Jurkat, Clone E6-1 (cell line): Measurements from ENCODE around the gene TRIM5.
"Not testable (repeated sequence)": the region's sequence is repeated elsewhere in the genome, so short reads cannot be mapped to it uniquely, and the experiment has no call there.

Experiments
- DNase-seq: peaks from one replicate; pipeline ENCODE4 v3.0.0-alpha.2; 2011; ENCODE audit warnings: low read depth, low spot score
- H3K4me3 ChIP-seq: 2 replicates; pipeline ENCODE4 v1.5.1; 2011; ENCODE audit warnings: mild to moderate bottlenecking, low read length, control low read depth, moderate library complexity

TRIM5 gene

DNA sequence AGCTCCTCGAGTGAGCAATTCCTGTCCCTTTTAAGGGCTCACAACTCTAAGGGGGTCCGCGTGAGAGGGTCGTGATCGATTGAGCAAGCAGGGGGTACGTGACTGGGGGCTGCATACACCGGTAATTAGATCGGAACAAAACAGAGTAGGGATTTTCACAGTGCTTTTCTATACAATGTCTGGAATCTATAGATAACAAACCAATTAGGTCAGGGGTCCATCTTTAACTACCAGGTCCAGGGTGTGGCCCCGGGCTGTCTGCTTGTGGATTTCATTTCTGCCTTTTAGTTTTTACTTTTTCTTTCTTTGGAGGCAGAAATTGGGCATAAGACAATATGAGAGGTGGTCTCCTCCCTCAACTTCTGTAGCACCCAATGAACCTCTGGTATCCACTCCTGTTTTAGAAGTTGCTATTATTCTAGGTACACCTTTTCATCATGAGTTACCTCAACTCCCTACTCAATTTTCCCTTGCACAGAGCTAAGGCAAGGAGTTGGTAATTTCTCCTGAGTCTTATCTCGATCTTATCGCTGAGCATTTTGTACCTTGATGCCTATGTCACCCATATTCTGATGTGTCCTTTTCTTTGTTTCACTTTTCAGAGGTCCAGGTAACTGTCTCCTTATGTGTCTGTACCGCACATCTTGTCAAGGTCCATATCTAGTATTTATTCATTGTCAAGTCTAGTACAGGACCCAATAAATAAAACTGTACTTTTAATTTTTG, 6.5 kb upstream of the TRIM5 start:
- H3K4me3 ChIP-seq, result not testable (repeated sequence)

DNA sequence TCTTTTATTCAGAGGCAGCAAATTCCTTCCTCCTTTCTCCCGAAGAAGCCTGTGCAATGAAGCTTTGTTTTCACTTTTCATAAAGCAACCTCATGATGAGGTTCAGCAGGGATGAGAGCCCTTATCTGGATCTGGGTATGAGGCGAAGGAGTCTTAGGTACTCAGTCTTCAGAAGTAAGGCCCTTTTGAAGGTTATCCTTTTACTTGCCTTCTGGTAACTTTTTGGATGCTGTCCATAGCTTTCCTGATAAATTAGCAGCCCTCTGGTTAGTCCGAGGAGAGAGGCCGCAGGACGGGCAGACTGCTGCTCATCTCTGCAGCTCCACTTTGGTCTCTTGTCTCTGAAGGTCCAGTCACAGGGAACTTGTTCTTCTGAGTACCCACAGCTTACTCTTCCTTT, 5.9 kb upstream of the TRIM5 start:
- no peak overlapping the region for H3K4me3 ChIP-seq
- DNase-seq, result no peak

More for the DNA sequence above, 6.5 kb upstream of the TRIM5 start:
- DNase-seq, result not testable (repeated sequence)

DNA sequence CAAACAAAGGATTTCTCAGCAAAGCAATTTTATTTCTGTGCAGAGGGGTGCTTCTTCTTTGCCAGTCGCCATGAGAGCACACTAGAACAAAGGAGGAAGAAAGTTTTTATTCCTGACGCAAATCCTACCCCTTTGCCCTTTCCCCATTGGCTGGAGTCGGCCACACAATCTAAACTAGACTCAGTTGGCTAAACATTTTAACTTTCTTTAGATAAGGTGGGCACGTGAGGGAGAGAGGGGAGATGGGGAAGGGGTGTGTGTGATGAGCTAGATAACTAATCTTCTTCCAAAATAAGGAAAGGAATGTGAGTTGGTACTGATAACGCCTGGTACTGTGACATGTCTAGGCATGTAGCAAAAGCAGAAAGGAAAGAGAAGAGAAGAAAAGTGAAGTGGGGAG, 5.3 kb upstream of the TRIM5 start:
- no peak overlapping the region for H3K4me3 ChIP-seq
- DNase-seq, result no peak

DNA sequence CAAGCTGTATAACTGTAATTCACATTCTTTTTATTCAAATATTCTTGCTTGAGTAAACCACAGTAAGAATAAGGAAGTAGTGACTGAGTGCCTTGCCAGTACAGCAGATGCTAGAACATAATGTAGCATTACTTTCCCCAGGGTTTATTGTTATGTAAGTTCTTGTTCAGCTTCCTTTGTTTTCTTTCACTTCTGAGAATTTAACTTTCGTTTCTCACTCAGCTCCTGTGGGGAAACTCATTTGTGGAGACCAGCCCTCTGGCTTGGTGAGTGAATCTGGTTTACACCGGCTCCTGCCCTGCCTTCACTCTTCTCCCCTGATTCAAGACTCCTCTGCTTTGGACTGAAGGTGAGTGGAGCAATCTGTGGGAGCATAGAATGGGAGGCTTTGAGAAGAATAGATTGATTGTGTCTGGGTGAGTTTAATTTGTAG, 4.7 kb upstream of the TRIM5 start, which contains the start of gene TRIM22:
Gene TRIM22 (plus strand): TSS at position 240 of the 433 bp plus-strand sequence. CDS start 6,443 bp downstream, outside the sequence.
- H3K4me3 ChIP-seq, result no peak within 1 kb of the TSS
- no peak for DNase-seq

DNA sequence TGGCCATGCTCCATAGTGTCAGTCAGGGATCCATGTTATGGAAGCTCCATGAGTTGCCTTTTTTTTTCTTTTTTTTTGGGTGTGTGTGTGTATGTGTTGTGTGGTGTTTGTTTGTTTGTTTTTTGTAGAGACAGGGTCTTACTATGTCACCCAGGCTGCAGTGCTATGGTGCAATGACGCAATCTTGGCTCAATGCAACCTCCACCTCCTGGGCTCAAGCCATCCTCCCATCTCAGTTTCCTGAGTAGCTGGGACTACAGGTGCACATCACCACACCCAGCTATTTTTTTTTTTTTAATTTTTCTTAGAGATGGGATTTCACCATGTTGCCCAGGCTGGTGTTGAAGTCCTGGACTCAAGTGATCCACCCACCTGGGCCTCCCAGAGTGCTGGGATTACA, 3.6 kb upstream of the TRIM5 start:
- no peak overlapping the region for H3K4me3 ChIP-seq
- no peak for DNase-seq

DNA sequence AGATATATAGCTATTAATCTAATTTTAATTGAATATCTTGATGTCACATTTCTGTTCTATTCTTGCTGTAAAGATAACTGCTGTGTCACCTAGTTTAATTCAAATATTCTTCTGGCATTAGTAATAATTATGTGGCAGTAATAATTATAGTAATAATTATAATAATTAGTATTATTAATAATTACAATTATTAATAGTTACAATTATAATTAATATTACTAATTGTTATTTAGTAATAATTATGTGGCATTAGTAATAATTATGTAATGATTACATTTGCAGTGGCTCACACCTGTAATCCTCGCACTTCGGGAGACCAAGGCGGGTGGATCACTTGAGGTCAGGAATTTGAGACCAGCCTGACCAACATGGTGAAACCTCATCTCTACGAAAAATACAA, 1.6 kb upstream of the TRIM5 start:
- no peak overlapping the region for H3K4me3 ChIP-seq
- no peak for DNase-seq

DNA sequence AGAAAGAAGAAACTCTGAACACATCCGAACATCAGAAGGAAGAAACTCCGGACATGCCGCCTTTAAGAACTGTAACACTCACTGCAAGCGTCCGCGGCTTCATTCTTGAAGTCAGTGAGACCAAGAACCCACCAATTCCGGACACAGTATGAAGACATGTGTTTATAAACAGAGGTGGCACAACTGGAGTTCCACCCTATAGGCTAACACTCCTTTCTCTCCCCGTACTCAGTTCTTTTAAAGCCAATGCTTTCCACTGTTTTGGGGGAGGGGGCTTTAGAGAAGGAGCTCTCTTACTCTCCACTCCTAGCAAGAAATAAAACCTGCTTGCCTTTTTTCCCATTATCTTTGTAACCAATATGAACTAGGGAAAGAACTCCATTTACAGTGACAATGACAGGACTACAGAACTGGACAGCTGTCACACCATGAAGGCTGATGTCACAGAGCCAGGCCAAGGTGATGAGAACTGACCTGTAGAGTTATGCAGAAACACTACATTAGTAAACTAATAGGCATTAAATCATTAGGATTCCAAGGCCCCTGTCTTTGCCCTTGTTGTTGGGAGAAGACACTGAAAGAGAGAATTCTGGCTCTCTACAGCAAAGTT, 733 bp downstream of the TRIM5 start:
- DNase-seq, result no peak
- H3K4me3 ChIP-seq, result peak overlapping the region; percentile 80

DNA sequence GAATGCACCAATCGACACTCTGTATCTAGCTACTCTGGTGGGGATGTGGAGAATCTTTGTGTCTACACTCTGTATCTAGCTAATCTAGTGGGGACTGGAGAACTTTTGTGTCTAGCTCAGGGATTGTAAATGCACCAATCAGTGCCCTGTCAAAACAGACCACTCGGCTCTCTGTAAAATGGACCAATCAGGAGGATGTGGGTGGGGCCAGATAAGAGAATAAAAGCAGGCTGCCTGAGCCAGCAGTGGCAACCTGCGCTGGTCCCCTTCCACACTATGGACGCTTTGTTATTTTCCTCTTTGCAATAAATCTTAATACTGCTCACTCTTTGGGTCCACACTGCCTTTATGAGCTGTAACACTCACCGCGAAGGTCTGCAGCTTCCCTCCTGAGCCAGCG, 1.3 kb downstream of the TRIM5 start:
- not testable (repeated sequence) for DNase-seq, H3K4me3 ChIP-seq

DNA sequence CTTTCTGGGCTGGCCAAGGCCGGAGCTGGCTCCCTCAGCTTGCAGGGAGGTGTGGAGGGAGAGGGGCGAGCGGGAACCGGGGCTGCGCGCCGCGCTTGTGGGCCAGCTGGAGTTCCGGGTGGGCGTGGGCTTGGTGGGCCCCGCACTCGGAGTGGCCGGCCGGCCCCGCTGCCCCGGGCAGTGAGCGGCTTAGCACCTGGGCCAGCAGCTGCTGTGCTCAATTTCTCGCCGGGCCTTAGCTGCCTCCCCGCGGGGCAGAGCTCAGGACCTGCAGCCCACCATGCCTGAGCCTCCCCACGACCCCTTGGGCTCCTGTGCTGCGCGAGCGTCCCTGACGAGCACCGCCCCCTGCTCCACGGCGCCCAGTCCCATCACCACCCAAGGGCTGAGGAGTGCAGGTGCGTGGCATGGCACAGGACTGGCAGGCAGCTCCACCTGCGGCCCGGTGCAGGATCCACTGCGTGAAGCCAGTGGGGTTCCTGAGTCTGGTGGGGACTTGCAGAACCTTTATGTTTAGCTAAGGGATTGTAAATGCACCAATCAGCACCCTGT, 1.9 kb downstream of the TRIM5 start:
- H3K4me3 ChIP-seq, DNase-seq: not testable (repeated sequence)

DNA sequence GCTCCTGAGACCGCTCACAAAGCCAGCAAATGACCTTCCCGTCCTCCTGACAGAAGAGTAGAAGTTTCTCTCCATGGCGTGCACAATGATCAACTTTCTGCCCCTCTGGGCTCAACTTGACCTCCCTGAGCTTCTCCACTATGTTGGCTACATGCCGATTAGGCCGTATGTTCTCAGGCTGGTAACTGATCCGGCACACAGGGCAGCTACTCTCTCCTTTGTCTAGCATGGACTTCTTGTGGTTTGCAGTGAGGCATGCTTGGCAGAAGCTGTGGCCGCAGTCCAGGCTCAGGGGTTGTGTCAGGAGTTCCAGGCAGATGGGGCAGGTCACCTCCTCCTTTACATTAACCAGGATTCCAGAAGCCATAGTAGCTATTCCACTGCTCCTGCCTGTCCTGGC, 5.1 kb downstream of the TRIM5 start:
- no peak for DNase-seq
- H3K4me3 ChIP-seq, result no peak overlapping the region

DNA sequence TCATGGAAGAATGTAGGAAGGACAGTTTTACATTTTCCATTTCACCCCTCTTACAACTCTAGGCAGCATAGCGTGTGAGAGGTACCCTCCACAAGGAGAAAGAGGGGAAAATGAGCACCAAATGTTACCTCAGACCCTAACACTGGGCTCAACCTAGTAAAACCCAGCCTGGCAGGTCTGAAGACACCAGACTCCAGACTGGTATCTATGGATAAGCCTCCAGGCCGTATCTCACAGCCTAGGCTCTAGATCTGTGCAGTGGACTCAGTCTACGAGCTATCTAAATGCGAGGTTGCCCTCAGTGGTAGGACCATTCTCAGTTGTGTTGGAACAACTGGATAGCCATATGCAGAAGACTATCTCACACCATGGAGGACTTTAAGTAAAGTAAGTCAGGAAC, 10.5 kb downstream of the TRIM5 start:
- no peak for DNase-seq
- H3K4me3 ChIP-seq, result no peak overlapping the region

DNA sequence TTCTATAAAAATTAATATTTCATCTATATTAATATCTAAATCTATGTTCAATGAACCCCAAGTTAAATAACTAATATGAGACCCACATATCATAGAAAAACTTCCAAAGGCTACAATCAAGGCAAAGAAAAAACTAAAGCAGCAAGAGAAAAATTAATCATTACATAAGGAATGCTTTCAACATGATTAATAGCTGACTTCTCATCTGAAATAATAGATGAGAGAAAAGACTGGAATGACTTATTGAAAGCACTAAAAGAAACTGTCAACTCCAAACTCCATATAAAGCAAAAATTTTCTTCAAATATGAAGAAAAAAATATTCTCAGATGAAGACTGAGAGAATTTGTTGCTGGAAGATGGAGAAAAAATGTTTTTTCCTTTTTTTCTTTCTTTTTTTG, 13.0 kb downstream of the TRIM5 start:
- no peak overlapping the region for H3K4me3 ChIP-seq
- no peak for DNase-seq

DNA sequence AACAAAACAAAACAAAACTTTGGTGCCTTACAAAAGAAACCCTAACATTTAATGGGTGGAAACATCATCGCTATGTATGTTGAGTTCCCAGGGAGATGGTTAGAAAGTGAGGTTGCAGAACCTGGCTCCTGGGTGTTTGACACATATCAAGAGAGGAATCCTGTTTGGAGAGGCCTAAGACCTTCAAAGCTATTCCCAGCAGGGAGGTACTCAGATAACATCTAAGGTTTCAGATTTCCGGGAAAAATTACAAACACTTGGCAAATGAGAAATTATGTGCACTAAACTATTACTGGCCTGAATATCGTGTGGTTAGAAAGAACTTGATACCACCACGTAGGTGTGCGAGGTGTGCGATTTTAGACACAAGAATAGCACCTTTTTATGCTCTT, 18.5 kb downstream of the TRIM5 start:
- H3K4me3 ChIP-seq, result no peak overlapping the region
- no peak for DNase-seq

DNA sequence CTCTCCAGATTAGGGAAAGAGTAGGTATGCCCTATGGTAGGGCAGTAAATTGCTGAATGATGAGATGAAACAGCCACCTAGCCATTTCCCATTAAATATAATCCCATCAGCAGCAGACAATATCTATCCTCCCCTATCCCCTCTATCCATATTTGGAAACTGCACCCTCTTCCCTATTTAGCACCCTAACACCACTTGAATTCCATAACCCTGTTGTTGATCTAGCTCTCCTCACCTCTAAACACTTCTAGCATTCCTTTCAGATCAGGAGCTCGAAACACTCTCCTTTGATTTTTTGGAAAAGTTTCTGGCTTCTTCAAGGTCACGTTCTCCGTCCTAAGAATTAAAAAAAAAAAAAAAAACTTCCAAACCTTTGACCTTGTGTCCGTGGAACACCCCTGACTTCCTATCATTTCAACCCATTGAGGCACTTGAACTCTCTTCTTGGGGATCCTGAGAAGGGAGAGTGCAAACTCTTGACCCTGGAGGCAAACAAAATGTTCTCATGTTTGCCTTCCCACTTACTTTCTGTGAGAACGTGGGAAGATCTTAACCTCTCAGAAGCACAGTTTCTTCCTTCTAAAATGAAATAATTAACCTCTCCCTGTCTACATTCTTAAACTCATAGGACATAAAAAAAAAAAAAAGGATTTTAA, 19.0 kb downstream of the TRIM5 start:
- no peak overlapping the region for H3K4me3 ChIP-seq
- DNase-seq, result no peak

DNA sequence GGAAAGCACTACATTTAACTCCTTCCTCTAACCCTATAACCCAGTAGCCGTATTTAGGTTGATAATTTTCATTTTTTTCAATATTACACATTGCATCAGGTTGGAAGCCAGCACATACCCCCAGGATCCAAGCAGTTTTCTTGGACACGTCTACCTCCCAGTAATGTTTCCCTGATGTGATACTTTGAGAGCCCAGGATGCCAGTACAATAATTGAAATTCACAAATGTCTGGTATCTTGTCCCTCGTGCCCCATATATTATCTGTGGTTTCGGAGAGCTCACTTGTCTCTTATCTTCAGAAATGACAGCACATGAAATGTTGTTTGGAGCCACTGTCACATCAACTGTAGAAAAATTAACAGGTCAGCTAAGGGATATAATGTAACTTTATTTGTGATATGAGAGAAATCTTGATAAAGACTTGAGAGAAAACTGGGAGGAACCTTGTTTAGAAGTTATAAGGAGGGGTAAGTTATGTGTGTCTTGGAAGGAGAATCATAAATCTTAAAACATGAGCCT, 19.8 kb downstream of the TRIM5 start:
- no peak overlapping the region for H3K4me3 ChIP-seq
- no peak for DNase-seq

DNA sequence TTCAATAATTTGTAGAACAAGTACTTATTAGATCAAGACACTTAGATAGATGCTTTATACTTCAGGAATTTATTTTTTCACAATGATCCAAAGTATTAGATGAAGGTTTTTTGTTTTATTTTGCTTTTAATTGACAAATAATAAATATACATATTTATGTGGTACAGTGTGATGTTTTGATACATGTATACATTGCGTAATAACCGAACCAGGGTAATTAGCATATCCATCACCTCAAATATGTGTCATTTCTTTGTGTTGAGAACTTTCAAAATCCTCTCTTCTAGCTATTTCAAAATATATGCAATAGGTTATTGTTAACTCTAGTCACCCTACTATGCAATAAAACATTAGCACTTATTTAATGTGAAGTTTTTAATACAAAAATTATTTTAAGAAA, 21.4 kb downstream of the TRIM5 start:
- no peak overlapping the region for H3K4me3 ChIP-seq
- no peak for DNase-seq

DNA sequence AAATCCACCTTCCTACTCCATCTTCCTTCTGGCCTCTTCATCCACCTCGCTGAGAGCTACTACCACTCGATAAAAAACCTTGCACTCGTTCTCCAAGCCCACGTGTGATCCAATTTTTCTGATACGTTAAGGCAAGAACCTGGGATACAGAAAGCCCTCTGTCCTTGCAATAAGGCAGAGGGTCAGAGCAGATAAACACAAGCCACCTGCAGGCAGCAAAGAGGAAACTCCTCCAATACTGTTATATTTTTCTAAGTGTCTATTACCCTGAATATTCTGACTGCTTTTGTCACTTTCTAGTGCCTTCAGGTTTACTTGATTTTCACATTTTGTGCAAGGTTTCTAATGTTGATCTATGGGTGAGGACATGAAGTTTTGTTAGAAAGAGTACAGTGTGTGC, 26.6 kb downstream of the TRIM5 start:
- no peak overlapping the region for H3K4me3 ChIP-seq
- DNase-seq, result no peak

DNA sequence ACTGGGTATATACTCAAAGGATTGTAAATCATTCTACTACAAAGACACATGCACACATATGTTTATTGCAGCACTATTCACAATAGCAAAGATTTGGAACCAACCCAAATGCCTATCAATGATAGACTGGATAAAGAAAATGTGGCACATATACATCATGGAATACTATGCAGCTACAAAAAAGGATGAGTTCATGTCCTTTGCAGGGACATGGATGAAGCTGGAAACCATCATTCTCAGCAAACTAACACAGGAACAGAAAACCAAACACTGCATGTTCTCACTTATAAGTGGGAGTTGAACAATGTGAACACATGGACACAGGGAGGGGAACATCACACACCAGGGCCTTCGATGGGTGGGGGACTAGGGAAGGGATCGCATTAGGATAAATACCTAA, 27.9 kb downstream of the TRIM5 start:
- not testable (repeated sequence) for H3K4me3 ChIP-seq, DNase-seq

DNA sequence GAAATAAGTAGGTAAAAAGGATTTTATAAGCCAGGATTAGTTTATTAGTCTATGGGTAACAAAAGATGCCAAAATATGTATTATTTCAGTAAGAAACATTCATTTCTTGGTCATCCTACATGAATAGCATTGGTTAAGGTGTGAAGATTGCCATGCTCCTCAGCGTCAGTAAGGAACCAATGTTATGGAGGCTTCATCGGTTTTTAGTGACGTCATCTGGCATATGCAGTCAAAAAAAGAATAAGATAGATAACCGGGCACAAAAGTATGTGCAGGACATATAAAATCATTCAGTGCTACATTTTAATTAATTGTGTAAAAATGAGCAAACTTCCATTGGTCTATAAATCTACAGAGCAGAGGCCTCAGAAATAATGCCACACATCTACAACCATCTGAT, 29.4 kb downstream of the TRIM5 start:
- DNase-seq, result no peak
- no peak overlapping the region for H3K4me3 ChIP-seq

DNA sequence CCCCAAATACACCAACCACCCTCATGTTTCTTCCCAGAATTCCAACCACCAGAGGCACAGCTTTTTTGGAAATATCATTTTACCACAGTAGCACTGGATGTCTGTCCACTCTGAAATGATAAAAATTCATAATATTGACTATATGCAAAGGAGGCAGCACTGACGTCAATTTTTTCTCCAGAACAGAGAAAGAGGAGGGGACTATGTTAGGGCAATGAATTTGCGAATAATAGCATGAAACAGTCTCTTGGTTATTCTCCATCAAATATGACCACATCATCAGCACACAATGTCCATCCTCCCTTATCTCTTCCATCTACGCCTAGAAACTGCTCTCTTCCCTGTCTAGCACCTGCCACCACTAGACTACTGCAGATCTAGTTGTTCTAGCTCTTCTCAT, 38.7 kb downstream of the TRIM5 start:
- no peak overlapping the region for H3K4me3 ChIP-seq
- DNase-seq, result no peak
